ENCODE results near the gene CAMTA1.
A peak's percentile ranks its signal among the peaks of the same experiment; 100 is the strongest.

CAMTA1 gene

DNA sequence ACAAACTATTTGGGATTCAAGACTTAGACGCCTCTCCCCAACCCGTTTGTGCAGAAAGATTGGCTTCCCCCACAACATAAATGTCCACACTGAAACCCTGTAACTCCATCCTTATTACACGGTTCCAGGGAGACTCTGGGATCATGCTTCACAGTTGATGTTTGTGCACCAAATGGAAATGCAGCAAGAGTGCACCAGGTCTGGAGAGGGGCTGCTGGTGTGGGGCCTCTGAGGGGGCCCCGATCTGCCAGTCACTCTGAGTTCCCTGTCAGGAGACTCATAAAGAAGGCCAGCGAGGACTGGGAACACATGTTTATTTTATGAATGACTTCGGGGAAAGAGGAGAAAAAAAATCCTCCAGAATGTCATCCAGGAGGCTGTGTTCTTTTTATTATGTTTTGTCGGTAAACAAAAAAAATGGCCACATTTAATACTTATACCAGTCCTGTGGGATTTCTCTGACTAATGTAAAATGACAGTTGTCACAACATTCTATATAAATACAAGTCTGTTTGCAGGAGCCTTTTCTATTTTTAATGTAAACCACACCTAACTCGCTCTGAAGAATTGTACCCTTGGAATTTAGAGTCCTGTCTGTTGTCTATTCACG is 546.8 kb downstream of the CAMTA1 start:
- DNase-seq (ENCODE audit: low read depth): no peak
- H3K4me3 ChIP-seq (ENCODE audit: low read length): no peak overlapping the region
- TF ChIP-seq, protein P1, sequence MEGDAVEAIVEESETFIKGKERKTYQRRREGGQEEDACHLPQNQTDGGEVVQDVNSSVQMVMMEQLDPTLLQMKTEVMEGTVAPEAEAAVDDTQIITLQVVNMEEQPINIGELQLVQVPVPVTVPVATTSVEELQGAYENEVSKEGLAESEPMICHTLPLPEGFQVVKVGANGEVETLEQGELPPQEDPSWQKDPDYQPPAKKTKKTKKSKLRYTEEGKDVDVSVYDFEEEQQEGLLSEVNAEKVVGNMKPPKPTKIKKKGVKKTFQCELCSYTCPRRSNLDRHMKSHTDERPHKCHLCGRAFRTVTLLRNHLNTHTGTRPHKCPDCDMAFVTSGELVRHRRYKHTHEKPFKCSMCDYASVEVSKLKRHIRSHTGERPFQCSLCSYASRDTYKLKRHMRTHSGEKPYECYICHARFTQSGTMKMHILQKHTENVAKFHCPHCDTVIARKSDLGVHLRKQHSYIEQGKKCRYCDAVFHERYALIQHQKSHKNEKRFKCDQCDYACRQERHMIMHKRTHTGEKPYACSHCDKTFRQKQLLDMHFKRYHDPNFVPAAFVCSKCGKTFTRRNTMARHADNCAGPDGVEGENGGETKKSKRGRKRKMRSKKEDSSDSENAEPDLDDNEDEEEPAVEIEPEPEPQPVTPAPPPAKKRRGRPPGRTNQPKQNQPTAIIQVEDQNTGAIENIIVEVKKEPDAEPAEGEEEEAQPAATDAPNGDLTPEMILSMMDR (IDR thresholded peaks at IDR 0.05; ENCODE audit: insufficient read depth, low read depth, low read length, missing control alignments): no peak

DNA sequence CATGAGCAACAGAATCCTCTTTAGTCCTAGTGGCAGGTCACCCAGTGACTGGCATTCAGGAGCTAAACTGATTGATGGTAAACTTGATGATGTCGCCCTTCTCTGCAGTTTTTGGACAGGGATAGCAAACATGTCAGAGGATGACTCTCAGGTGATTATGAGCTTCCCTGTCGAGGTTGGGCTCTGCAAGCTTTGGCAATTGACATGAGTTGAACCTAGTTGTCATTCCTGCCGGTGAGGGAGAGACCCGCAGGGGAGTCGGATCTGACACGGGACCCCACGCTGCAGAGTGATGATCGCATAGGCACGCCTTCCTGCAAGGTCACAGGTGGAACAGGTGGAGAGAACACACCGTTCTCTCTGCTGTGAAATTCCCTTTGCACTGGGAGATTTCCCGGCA is 547.8 kb downstream of the CAMTA1 start:
- TF ChIP-seq, protein P1 (IDR thresholded peaks at IDR 0.05; ENCODE audit: insufficient read depth, low read depth, low read length, missing control alignments): no peak
- H3K4me3 ChIP-seq (ENCODE audit: low read length): no peak overlapping the region
- DNase-seq (ENCODE audit: low read depth): no peak

DNA sequence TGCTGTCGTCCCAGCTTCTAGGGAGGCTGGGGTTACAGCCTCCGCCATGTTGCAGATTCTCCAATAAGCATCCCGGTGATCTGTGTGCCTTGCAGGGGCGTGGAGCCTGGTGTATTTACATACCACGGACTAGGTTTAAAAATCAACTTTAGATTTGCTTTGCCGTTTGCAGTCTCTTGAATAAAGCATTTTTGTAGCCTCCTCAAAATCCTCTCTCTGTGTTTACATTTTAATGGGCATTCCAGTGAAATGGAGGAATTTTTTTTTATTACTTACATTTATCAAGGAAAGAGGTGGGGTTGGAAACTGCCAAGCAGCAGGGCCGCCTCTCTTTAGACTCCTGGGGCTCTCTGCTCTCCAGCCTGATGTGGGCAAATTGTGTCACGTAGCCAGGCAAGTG is 548.4 kb downstream of the CAMTA1 start:
- no peak for DNase-seq (ENCODE audit: low read depth)
- TF ChIP-seq, protein P1 (IDR thresholded peaks at IDR 0.05; ENCODE audit: insufficient read depth, low read depth, low read length, missing control alignments): no peak
- no peak overlapping the region for H3K4me3 ChIP-seq (ENCODE audit: low read length)

DNA sequence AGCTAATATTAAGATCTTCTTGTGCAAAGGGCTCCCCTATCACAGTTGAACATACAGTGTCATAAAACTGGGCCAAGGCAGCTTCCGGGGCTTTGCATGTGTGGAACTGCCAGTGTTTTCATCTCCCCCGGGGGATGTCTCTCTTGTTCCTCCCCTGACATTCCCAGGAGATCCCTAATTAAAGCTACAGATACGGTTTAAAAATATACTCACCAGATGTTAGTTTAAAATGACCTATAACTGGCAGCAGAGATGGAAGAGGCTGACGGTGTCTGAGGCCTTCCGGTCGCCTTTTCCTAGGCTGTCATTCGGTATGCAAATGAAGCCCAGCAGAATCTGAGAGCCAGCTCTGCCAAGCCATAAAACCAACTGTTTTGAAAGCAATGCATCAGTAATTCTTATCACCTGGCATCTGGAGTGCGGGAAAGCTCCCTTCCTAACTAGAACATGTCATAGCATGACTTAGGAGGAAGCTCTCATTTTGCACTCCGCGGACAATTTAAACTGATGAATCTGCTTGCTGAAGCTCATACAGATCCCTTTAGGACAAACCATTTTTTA is 549.3 kb downstream of the CAMTA1 start:
- no peak overlapping the region for H3K4me3 ChIP-seq (ENCODE audit: low read length)
- DNase-seq (ENCODE audit: low read depth): peak; percentile 92
- TF ChIP-seq, protein P1 (IDR thresholded peaks at IDR 0.05; ENCODE audit: insufficient read depth, low read depth, low read length, missing control alignments): no peak

DNA sequence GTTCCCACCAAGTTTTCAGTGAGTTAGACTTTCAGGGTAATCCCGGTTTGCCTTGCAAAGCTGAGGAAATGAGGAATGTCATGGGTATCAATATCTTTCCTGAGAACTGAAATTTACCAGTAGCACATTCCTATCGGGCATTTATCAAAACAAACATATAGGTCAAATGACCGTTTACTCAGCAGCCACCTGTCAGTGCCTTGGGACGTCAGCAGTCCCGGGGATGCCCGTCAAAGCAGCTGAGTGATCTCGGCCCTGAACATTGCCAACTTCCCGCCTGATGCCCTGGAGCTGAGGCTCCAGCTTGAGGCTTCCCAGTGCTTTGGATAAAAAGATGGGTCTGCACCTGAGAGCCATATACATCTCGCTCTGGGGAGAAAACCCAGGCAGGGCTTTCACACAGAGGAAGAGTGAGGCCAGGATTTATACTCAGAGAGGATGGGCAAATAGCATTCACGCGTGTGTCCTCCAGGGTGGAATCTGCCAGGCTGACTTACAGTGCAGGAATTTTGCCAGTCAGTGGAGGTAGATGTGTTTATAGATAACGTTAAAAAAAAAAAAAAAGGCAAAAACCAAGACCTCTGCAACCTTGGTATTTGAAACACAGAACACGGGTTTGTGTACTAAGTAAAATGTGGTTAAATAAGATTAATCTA is 550.1 kb downstream of the CAMTA1 start:
- DNase-seq (ENCODE audit: low read depth): peak; percentile 33
- H3K4me3 ChIP-seq (ENCODE audit: low read length): no peak overlapping the region
- TF ChIP-seq, protein P1 (IDR thresholded peaks at IDR 0.05; ENCODE audit: insufficient read depth, low read depth, low read length, missing control alignments): no peak

DNA sequence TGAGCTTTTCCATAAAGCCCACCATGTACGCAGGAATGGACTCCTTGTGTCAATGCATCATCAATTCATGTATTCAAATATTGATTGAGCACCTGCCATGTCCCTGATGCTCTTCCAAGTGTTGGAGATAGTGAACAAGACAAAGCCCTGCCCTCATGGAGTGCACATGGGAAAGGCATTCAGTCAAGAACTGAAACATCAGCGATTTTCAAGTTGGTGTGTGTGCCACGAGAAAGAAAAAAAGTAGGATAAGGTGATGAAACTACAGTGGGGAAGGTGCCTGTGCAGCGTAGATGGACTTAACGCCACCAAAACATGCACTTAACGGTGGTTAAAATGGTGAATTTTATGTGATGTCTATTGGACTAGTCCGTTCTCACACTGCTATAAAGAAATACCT is 553.2 kb downstream of the CAMTA1 start:
- TF ChIP-seq, protein P1 (IDR thresholded peaks at IDR 0.05; ENCODE audit: insufficient read depth, low read depth, low read length, missing control alignments): no peak
- no peak for DNase-seq (ENCODE audit: low read depth)
- no peak overlapping the region for H3K4me3 ChIP-seq (ENCODE audit: low read length)

Measured in epithelial cell of esophagus (primary cell).